Glutamatergic neuron (in vitro differentiated cells): ENCODE results near the gene ZNF780A. TPM values are rescaled to one million over a fixed set of nuclear protein-coding genes. Genes with fewer than 3 reads are reported as not detected.

Source experiments
- DNase-seq: peaks from one replicate; pipeline ENCODE4 v3.0.0; 2022
- H3K27ac Mint-ChIP-seq: one replicate; pipeline ENCODE4 v1.8.0; 2020; ENCODE audit warnings: mild to moderate bottlenecking, mixed read lengths, inconsistent platforms; ENCODE audit not compliant: unreplicated experiment
- H3K27me3 Mint-ChIP-seq: one replicate; pipeline ENCODE4 v1.8.0; 2020; ENCODE audit warnings: mild to moderate bottlenecking, moderate library complexity, mixed read lengths, inconsistent platforms; ENCODE audit not compliant: unreplicated experiment
- H3K36me3 Mint-ChIP-seq: one replicate; pipeline ENCODE4 v1.8.0; 2020; ENCODE audit warnings: mild to moderate bottlenecking, mixed read lengths, inconsistent platforms; ENCODE audit not compliant: unreplicated experiment
- H3K4me1 Mint-ChIP-seq: one replicate; pipeline ENCODE4 v1.8.0; 2020; ENCODE audit warnings: mild to moderate bottlenecking, low read depth, mixed read lengths, inconsistent platforms; ENCODE audit not compliant: unreplicated experiment
- H3K4me3 Mint-ChIP-seq: one replicate; pipeline ENCODE4 v1.8.0; 2020; ENCODE audit warnings: mild to moderate bottlenecking, mixed read lengths, inconsistent platforms; ENCODE audit not compliant: unreplicated experiment
- H3K9me3 Mint-ChIP-seq: one replicate; pipeline ENCODE4 v1.8.0; 2020; ENCODE audit warnings: mild to moderate bottlenecking, moderate library complexity, mixed read lengths, inconsistent platforms; ENCODE audit not compliant: unreplicated experiment
- total RNA-seq: library from RNA; stranded (reverse); fragmentation: NEBNext Ultra II Directional; extraction: Animal tissue kit (Norgen Biotek cat#: 25700); gene quantifications from one replicate; pipeline ENCODE4 v1.2.1, GENCODE V29; 2021; ENCODE audit not compliant: unreplicated experiment
- TF ChIP-seq, protein P1 (sequence below): fragments of 200-600 bp; sonication (generic); IDR thresholded peaks from one replicate; pipeline ENCODE4 v1.5.0; 2021; ENCODE audit not compliant: partially characterized antibody, unreplicated experiment

ZNF780A gene
- total RNA-seq, 1 donor from 2014 or later: 20.0 TPM

DNA sequence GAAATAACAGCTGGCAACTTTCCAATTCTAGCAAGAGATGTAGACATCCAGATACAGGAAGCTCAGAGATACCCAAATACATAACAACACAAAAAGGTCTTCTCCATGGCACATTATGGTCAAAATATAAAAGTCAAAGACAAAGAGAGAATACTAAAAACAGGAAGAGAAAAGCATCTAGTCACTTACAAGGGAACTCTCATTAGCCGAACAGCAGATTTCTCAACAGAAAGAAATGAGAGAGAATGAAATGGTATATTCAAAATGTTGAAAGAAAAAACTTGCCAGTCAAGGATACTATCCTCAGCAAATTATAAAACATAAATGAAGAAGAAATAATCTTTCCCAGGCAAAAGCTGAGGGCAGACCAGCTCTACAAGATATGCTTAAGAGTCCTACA lies 12.4 kb downstream of the ZNF780A start:
- TF ChIP-seq, protein P1, sequence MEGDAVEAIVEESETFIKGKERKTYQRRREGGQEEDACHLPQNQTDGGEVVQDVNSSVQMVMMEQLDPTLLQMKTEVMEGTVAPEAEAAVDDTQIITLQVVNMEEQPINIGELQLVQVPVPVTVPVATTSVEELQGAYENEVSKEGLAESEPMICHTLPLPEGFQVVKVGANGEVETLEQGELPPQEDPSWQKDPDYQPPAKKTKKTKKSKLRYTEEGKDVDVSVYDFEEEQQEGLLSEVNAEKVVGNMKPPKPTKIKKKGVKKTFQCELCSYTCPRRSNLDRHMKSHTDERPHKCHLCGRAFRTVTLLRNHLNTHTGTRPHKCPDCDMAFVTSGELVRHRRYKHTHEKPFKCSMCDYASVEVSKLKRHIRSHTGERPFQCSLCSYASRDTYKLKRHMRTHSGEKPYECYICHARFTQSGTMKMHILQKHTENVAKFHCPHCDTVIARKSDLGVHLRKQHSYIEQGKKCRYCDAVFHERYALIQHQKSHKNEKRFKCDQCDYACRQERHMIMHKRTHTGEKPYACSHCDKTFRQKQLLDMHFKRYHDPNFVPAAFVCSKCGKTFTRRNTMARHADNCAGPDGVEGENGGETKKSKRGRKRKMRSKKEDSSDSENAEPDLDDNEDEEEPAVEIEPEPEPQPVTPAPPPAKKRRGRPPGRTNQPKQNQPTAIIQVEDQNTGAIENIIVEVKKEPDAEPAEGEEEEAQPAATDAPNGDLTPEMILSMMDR: no peak
- H3K36me3 Mint-ChIP-seq: peaks cover 68% of the 10 kb centered on the region
- DNase-seq: no peak
- no peak overlapping the region for H3K4me3 Mint-ChIP-seq
- no peaks in the 10 kb centered on the region for H3K27me3 Mint-ChIP-seq
- H3K27ac Mint-ChIP-seq: no peak overlapping the region
- no peaks in the 10 kb centered on the region for H3K4me1 Mint-ChIP-seq
- H3K9me3 Mint-ChIP-seq: peaks cover 5% of the 10 kb centered on the region

DNA sequence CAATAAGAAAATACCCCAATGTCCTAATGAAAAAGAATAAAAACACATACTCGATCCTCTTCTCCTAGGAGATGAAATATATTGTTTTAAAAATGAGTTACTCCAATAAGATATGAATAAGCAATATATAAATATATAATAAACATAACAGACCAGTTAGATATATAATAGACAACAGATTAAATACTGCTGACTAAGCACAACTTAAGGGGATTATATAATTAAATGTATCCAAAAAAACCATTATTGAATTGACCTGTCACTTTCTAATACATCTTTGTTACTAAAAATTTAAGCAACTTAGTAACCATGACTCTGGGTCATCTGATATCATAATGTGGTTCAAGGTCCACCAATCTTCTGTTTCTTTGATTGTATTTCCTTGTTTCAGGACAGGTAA lies 20.7 kb downstream of the ZNF780A start:
- TF ChIP-seq, protein P1: no peak
- Mint-ChIP-seq H3K9me3 (no peaks in the 10 kb centered on the region), H3K4me1 (no peaks in the 10 kb centered on the region), H3K4me3 (no peak overlapping the region), H3K27ac (no peak overlapping the region), H3K36me3 (peaks cover 31% of the 10 kb centered on the region), H3K27me3 (no peaks in the 10 kb centered on the region)
- DNase-seq: no peak

DNA sequence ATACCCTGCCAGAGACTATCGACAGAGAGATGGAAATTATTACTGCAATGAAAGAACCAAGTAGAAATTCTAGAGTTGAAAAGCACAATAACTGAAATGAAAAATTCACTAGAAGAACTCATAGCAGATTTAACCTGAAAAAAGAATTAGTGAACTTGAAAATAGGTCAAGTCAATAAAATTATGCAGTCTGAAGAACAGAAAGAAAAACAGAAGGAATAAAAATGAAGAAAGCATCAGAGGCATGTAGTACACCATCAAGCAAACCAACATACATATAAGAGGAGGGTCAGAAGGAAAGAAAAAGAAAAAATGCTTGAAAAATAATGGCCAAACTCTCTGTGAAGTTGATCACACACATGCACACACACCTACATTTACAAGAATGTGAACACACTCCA lies 31.1 kb downstream of the ZNF780A start:
- TF ChIP-seq, protein P1: no peak
- Mint-ChIP-seq H3K4me1 (peaks cover 2% of the 10 kb centered on the region), H3K27ac (no peak overlapping the region), H3K9me3 (peaks cover 9% of the 10 kb centered on the region), H3K27me3 (no peaks in the 10 kb centered on the region), H3K36me3 (peaks cover 25% of the 10 kb centered on the region), H3K4me3 (no peak overlapping the region)
- no peak for DNase-seq

DNA sequence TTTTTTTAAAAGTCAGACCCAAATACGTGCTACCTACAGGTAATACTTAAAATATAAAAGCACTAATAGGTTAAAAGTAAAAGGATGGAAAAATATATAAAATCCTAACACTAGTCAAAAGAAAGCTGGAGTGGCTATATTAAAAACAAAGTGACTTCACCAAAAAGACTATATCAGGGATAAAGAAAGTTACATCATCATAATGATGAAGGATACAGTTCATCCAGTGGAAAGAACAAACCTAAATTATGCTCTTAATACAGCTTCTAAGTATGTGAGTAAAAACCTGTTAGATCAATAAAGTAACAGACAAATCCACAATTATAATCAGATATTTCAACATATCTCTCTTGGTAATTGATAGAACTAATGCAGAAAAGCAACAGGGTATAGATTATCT lies 33.6 kb downstream of the ZNF780A start:
- Mint-ChIP-seq H3K27ac (no peak overlapping the region), H3K4me1 (peaks cover 2% of the 10 kb centered on the region), H3K27me3 (no peaks in the 10 kb centered on the region), H3K9me3 (peaks cover 11% of the 10 kb centered on the region), H3K36me3 (peaks cover 33% of the 10 kb centered on the region), H3K4me3 (peak overlapping the region; percentile 100)
- TF ChIP-seq, protein P1: no peak
- no peak for DNase-seq

DNA sequence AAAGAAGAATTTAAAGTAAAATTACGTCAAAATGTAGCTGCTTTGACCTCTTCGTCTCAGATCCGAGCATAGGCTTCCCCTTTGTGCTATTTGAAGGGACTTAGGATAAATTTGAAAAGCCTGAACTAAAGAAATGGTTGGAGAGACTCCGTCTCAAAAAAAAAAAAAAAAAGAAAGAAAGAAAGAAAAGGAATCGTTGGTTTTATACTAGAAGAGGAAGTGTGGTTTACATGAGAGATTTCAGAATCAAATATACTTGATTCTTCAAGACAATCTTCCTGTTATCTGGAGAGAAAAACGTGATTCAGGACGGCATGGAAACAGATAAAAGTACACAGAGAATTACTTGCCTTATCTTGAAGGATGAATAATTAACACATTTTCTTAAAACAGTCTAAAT lies 34.2 kb downstream of the ZNF780A start:
- no peak for DNase-seq
- Mint-ChIP-seq H3K27ac (no peak overlapping the region), H3K27me3 (no peaks in the 10 kb centered on the region), H3K4me3 (peak overlapping the region; percentile 100), H3K4me1 (peaks cover 2% of the 10 kb centered on the region), H3K36me3 (peaks cover 34% of the 10 kb centered on the region), H3K9me3 (peaks cover 11% of the 10 kb centered on the region)
- TF ChIP-seq, protein P1: no peak
